ENCODE measurements around the gene SLC2A9.

- TF ChIP-seq CTCF (conservative IDR thresholded peaks at IDR 0.05; ENCODE audit: low read length), result no peak
- TF ChIP-seq EZH2phosphoT487 (IDR thresholded peaks at IDR 0.05; ENCODE audit: borderline replicate concordance, low read depth, low read length), result no peak
Measured at GRCh38 chr4:9937078-9937477, 84.2 kb downstream of the SLC2A9 start.

All from OCI-LY7 (cell line).